Esophagus squamous epithelium (tissue), 4 donors: Measurements from ENCODE around the gene KRT31.

Experiments used
- POLR2A ChIP-seq, 4 donors: fragments of 450-650 bp; IDR thresholded peaks; one replicate each; pipeline ENCODE4 v1.6.1; 2017; ENCODE audit warnings: antibody characterized with exemption in 4 of 4, mild to moderate bottlenecking in 4 of 4, moderate library complexity in 3 of 4
- TF ChIP-seq, protein P1 (sequence below), 6 experiments: fragments of 450-650 bp in 4 of 6; fragments of 200-600 bp in 2 of 6; sonication (generic) in 2 of 6; IDR thresholded peaks; one replicate each; pipeline ENCODE4 v1.5.1; 2016 to 2019; ENCODE audit warnings: antibody characterized with exemption in 6 of 6, mild to moderate bottlenecking in 4 of 6, moderate library complexity in 4 of 6

GRCh38 chr17:41393294-41393693, 4.1 kb downstream of the KRT31 start:
- TF ChIP-seq, protein P1, sequence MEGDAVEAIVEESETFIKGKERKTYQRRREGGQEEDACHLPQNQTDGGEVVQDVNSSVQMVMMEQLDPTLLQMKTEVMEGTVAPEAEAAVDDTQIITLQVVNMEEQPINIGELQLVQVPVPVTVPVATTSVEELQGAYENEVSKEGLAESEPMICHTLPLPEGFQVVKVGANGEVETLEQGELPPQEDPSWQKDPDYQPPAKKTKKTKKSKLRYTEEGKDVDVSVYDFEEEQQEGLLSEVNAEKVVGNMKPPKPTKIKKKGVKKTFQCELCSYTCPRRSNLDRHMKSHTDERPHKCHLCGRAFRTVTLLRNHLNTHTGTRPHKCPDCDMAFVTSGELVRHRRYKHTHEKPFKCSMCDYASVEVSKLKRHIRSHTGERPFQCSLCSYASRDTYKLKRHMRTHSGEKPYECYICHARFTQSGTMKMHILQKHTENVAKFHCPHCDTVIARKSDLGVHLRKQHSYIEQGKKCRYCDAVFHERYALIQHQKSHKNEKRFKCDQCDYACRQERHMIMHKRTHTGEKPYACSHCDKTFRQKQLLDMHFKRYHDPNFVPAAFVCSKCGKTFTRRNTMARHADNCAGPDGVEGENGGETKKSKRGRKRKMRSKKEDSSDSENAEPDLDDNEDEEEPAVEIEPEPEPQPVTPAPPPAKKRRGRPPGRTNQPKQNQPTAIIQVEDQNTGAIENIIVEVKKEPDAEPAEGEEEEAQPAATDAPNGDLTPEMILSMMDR (IDR thresholded peaks at IDR 0.05), result no peak
- no peak for TF ChIP-seq POLR2A (IDR thresholded peaks at IDR 0.05)
